Fibroblast of skin of right quadriceps (primary cell): Measurements from ENCODE around the gene TNS1.
A peak's percentile ranks its signal among the peaks of the same experiment; 100 is the strongest.

Source experiments
- DNase-seq: peaks from one replicate; pipeline ENCODE4 v3.0.0-alpha.2; 2013

The TNS1 gene

GRCh38 chr2:217844696-217845095, 158.1 kb downstream of the TNS1 start:
- DNase-seq: no peak

GRCh38 chr2:217843324-217843723, 159.5 kb downstream of the TNS1 start:
- DNase-seq: peak; percentile 11

DNA sequence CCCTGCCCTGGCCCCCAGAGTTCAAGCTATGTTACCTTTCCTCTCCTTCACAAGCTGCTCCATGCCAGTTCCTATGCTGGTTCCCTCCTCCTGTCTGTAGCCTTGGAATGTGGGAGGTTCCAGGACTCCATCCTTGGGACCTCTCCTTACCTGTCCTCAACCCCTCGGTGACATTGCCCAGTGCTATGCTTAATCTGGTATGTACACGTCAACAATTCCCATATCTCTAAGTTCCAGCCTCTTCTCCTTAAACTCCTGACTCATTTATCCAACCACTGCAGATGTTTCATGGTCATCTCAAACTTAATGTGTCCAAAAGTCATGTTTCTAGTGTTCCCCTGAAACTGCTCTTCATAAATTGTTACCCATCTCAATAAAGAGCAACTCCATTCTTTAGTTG, 160.8 kb downstream of the TNS1 start:
- no peak for DNase-seq

DNA sequence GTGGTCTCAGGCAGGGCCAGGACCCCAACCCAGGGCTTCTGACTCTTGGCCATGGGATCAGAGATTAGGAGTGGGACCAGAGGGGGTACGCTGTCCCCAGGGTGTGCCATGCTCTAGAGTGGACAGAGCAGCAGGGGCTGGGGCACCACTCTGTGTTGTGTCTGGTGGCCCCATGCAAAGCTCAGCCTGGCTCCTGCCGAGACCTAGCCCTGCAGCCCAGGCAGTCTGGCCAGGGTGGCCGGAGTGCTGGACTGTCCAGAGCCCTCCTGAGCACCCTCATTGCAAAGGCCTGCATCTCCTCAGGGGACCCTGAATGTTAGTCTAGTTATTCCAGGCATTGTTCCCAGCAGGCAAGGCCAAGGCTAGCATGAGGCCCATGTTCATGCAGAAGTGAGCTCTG, 162.3 kb downstream of the TNS1 start:
- DNase-seq: no peak

DNA sequence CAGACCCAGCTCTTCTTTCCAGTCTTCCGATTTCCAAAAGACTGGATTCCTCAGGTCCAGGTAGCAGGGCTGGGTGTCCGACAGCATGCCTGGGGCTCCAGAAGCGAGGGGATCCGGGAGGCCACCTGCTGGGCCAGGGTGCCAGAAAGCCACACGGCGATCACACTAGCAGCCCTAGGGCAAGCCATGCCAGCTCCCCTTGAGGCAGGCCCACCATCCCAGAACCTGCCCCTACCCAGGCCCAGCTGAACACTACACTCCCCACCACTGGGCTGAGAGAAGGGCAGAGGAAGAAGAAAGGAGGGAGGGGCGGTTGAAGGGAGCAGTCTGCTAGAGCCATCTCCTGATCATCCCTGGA, 163.1 kb downstream of the TNS1 start:
- no peak for DNase-seq

DNA sequence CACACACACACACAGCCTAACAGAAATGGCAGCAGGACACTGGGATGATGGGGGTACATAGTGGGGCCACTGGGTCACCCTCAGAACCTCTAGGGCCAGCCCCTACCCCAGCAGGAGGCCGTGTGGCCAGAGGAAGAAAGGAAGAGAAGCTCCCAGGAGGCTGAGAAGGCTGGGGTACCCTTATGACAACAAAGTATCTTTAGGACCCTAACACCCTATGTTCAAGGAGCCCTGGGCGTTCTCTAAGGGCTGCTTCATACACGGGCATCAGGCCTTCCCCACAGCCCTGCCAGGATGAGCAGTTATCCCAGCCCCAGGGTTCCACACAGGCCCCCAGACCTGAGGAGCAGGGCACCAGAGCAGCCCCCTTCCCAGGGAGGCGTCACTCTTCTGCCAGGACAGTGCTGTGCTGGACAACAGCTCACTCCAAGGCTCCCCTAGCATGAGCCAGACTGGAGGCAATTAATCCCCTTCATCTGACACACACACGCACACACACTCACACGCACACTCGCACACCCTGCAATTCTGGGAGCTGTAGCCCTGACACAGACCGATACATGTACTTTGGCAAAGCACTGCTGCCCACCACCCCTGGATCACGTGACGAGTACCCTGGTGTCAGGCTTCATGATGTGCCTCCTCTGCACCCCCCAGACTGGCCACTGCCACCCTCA, 163.6 kb downstream of the TNS1 start:
- DNase-seq: no peak

GRCh38 chr2:217838409-217838831, 164.4 kb downstream of the TNS1 start:
- no peak for DNase-seq

- DNase-seq: no peak
These were observed 165.3 kb downstream of the TNS1 start for GRCh38 chr2:217837530-217837929.

GRCh38 chr2:217836901-217837491, 165.8 kb downstream of the TNS1 start:
- peak; percentile 61 for DNase-seq

DNA sequence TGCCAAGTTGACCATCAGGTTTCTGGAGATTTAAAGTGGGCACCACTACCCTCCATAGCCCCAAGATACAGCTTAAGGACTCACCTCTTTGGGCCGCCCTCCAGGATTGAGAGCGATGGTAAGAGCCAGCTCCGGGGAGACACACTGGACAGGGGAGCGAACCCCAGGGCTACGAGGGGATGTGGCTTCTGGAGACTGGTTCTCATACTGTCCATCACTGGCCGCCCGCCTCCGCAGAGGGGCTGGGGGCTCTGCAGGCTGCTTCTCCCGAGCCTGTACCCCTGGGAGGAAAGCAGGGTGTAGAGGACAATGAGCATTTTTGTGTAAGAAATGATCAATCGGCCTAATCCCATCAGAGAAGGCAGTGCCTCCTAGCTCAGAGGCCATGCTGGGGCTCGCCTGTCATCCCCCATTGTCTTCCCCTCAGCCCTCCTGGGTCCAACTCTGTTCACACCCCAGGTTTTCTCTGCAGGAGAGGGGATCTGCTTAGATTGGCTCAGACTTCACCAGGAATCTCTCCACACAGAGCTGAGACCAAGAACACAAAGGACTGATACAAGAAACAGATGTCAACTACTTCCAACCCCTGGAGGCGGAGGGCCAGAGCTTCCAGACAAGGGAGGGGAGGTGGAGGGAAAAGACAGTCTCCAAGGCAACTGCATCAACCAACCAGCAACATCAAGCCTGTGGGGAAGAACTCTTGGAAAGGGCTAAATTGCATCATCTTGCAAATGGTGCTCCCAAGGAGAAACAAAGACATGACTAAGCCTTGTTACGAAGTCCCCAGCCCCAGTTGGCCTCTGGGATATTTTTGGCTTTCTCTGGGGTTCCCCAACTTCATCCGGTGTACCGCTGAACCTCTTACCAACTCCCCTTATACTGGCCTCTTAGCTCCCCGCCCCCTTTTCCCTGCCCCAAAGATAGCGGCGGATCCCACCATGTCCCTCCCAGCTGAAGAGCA, 166.6 kb downstream of the TNS1 start:
- peak; percentile 97 for DNase-seq

GRCh38 chr2:217834744-217835513, 167.9 kb downstream of the TNS1 start:
- peak; percentile 17 for DNase-seq

- no peak for DNase-seq
These were observed 168.7 kb downstream of the TNS1 start for GRCh38 chr2:217834057-217834620.

GRCh38 chr2:217833439-217833838, 169.4 kb downstream of the TNS1 start:
- DNase-seq: no peak

- DNase-seq: no peak
These were observed 169.8 kb downstream of the TNS1 start for GRCh38 chr2:217832987-217833386.

DNA sequence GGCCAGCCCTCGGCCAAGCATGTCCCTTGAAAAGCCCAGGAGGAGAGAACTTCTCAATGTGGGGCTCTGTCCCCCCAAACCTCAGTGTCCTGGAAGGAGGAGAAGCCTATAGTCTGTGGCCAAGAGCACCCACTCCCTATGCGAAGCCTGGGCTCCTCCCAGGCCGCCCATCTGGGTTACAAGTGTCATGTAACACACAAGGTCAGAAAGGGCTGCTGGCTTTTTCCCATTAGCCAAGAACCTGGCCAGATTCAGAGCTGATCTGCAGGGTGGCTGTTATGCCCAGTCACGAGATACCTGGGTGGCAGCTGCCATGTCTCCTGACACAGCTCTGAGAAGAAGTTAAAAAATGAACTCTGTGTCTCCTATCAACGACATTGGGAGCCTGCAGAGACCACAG, 170.7 kb downstream of the TNS1 start:
- DNase-seq: no peak

- DNase-seq: no peak
These were observed 171.5 kb downstream of the TNS1 start for GRCh38 chr2:217831306-217831705.

GRCh38 chr2:217830807-217831206, 172.0 kb downstream of the TNS1 start:
- no peak for DNase-seq

GRCh38 chr2:217830061-217830460, 172.7 kb downstream of the TNS1 start:
- no peak for DNase-seq

GRCh38 chr2:217829420-217829819, 173.4 kb downstream of the TNS1 start:
- DNase-seq: no peak

DNA sequence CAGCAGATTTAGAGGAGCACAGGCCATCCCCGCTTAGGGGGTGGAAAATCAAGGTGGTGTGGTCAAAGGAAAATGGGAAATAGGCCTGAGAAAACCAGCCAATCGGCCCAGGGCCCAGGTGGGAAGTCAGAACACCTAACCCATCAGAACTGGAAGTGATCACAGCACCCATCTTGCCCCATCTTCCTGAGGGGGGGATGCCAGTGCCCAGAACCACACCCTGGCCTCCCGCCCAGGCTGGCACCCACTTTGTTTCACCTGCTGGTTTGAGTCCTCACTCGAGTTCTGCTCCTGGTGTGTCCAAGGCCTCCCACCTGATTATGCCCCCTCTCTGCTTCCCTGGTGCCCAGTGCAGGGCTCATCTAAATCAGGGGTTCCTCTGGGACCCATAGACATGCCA, 174.5 kb downstream of the TNS1 start:
- DNase-seq: no peak

- DNase-seq: no peak
These were observed 175.2 kb downstream of the TNS1 start for GRCh38 chr2:217827430-217828201.

DNA sequence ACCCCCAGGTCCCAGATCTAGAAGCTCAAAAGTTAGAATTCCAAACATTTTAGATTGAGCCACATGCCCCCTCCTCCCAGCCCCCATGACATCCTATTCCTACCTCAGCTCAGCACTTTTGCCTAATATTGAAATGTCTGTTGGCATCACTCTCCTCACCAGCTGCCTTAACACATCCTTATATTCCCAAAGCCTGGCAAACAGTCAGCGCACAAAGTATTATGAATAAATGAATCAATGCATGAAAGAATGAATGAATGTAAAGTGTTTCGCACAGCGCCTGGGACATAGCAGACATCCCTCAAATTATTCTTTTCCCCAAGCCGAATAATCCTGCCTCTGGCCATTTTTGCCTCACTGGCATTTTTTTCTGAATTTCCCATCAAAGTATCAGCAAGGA, 175.8 kb downstream of the TNS1 start:
- no peak for DNase-seq
